IMR-90 (cell line): ENCODE measurements around the gene ADAMTS14. TPM values are rescaled to one million over a fixed set of nuclear protein-coding genes. Genes with fewer than 3 reads are reported as not detected.

ENCODE experiments used
- ATAC-seq: fragments of 200-7000 bp; cut with Tn5 transposase; 2 replicates; pipeline ENCODE4 v1.9.1; 2020; ENCODE audit warnings: low read depth, mild to moderate bottlenecking, moderate library complexity
- BruUV-seq: library from RNA; stranded (reverse); fragments of 400-500 nt; replicated peaks from 2 replicates; lab custom pipeline; 2021; lab: Mats Ljungman, UMichigan
- CTCF ChIA-PET: fragments of 300-600 bp; formaldehyde crosslinking; extraction: SDS; loops from one replicate; lab custom pipeline; 2021; ENCODE audit warnings: antibody characterized with exemption; lab: Yijun Ruan, JAX
- POLR2A ChIA-PET: fragments of 300-600 bp; sonication (Branson Sonifier 250); formaldehyde crosslinking; loops from one replicate; lab custom pipeline; 2022; ENCODE audit warnings: antibody characterized with exemption; ENCODE audit not compliant: unreplicated experiment; lab: Charles Lee
- DNase-seq: peaks from one replicate; pipeline ENCODE4 v3.0.0; 2013
- H2AFZ ChIP-seq: replicated peaks from 2 replicates; pipeline ENCODE3; 2013; ENCODE audit warnings: low read length, mild to moderate bottlenecking; ENCODE audit not compliant: poor library complexity
- H2AK5ac ChIP-seq: 2 replicates; pipeline ENCODE4 v1.6.1; 2013; ENCODE audit warnings: low read depth, low read length, inconsistent platforms
- H2AK9ac ChIP-seq: replicated peaks from 2 replicates; pipeline ENCODE3; 2013; ENCODE audit warnings: mild to moderate bottlenecking, low read depth, low read length, moderate library complexity; ENCODE audit not compliant: poor library complexity
- H2BK120ac ChIP-seq: 2 replicates; pipeline ENCODE4 v1.6.1; 2013; ENCODE audit warnings: low read depth, low read length, inconsistent platforms
- H2BK15ac ChIP-seq: 3 replicates; pipeline ENCODE4 v1.6.1; 2013; ENCODE audit warnings: low read depth, low read length, inconsistent platforms
- H2BK20ac ChIP-seq: 2 replicates; pipeline ENCODE4 v1.6.1; 2013; ENCODE audit warnings: low read depth, mild to moderate bottlenecking, inconsistent platforms, low read length, moderate library complexity
- H2BK5ac ChIP-seq: 2 replicates; pipeline ENCODE4 v1.6.1; 2013; ENCODE audit warnings: mild to moderate bottlenecking, low read depth, low read length, inconsistent platforms; ENCODE audit not compliant: poor library complexity, severe bottlenecking
- H3K14ac ChIP-seq: replicated peaks from 2 replicates; pipeline ENCODE4 v1.6.1; 2013; ENCODE audit warnings: low read depth, low read length, inconsistent platforms
- H3K18ac ChIP-seq: 2 replicates; pipeline ENCODE4 v1.6.1; 2013; ENCODE audit warnings: low read depth, low read length, control low read depth
- H3K23ac ChIP-seq: 2 replicates; pipeline ENCODE4 v1.6.1; 2013; ENCODE audit warnings: low read depth, low read length, inconsistent platforms
- H3K27ac ChIP-seq: 2 replicates; pipeline ENCODE4 v1.5.1; 2013; ENCODE audit warnings: mild to moderate bottlenecking, control low read depth, low read length; ENCODE audit not compliant: insufficient read depth
- H3K27me3 ChIP-seq: 2 replicates; pipeline ENCODE4 v1.6.1; 2013; ENCODE audit warnings: low read length; ENCODE audit not compliant: control insufficient read depth, insufficient read depth
- H3K36me3 ChIP-seq: 2 replicates; pipeline ENCODE4 v1.6.1; 2013; ENCODE audit warnings: low read length, mixed read lengths; ENCODE audit not compliant: control insufficient read depth, insufficient read depth
- H3K4ac ChIP-seq: 2 replicates; pipeline ENCODE4 v1.6.1; 2013; ENCODE audit warnings: low read depth, low read length, inconsistent platforms
- H3K4me1 ChIP-seq: 2 replicates; pipeline ENCODE4 v1.6.1; 2013; ENCODE audit warnings: low read length, mixed read lengths; ENCODE audit not compliant: control insufficient read depth, insufficient read depth
- H3K4me2 ChIP-seq: 2 replicates; pipeline ENCODE4 v1.6.1; 2013; ENCODE audit warnings: low read depth, mild to moderate bottlenecking, control low read depth, low read length, moderate library complexity
- H3K4me3 ChIP-seq: 2 replicates; pipeline ENCODE4 v1.5.1; 2013; ENCODE audit warnings: low read depth, mild to moderate bottlenecking, control low read depth, low read length, moderate library complexity; ENCODE audit not compliant: insufficient read depth
- H3K56ac ChIP-seq: 2 replicates; pipeline ENCODE4 v1.6.1; 2013; ENCODE audit warnings: low read length, inconsistent platforms; ENCODE audit not compliant: insufficient read depth; ENCODE audit errors: extremely low read depth
- H3K79me1 ChIP-seq, 2 experiments: 2 replicates each; pipeline ENCODE4 v1.6.1; 2013; ENCODE audit warnings: low read length in 2 of 2, inconsistent platforms in 1 of 2, low read depth in 1 of 2
- H3K9ac ChIP-seq: 2 replicates; pipeline ENCODE4 v1.6.1; 2013; ENCODE audit warnings: low read depth, low read length, control low read depth
- H3K9me1 ChIP-seq: 2 replicates; pipeline ENCODE4 v1.6.1; 2013; ENCODE audit warnings: low read length, inconsistent platforms; ENCODE audit not compliant: insufficient read depth
- H3K9me3 ChIP-seq: 2 replicates; pipeline ENCODE4 v1.6.1; 2013; ENCODE audit warnings: low read length; ENCODE audit not compliant: control insufficient read depth, insufficient read depth
- H4K20me1 ChIP-seq: 2 replicates; pipeline ENCODE4 v1.6.1; 2013; ENCODE audit warnings: low read length, inconsistent platforms; ENCODE audit not compliant: insufficient read depth
- H4K5ac ChIP-seq: 2 replicates; pipeline ENCODE4 v1.6.1; 2013; ENCODE audit warnings: mild to moderate bottlenecking, low read depth, low read length, control low read depth
- H4K8ac ChIP-seq, 2 experiments: 2 replicates each; pipeline ENCODE4 v1.6.1; 2013; ENCODE audit warnings: low read depth in 2 of 2, low read length in 2 of 2, control low read depth in 1 of 2, inconsistent platforms in 1 of 2
- H4K91ac ChIP-seq: 2 replicates; pipeline ENCODE4 v1.6.1; 2013; ENCODE audit warnings: low read depth, low read length, inconsistent platforms; ENCODE audit not compliant: insufficient read depth
- BHLHE40 ChIP-seq: fragments of 150-350 bp; IDR thresholded peaks from 2 replicates; pipeline ENCODE4 v1.6.1; 2016; ENCODE audit warnings: mild to moderate bottlenecking, low read depth, low read length
- CEBPB ChIP-seq: IDR thresholded peaks from 2 replicates; pipeline ENCODE4 v1.6.1; 2012; ENCODE audit warnings: low read depth, low read length, improper control_type of control experiment
- CHD1 ChIP-seq: IDR thresholded peaks from 2 replicates; pipeline ENCODE4 v1.6.1; 2012; ENCODE audit warnings: low read depth, low read length, improper control_type of control experiment
- FOS ChIP-seq: fragments of 150-350 bp; IDR thresholded peaks from 2 replicates; pipeline ENCODE4 v1.6.1; 2016; ENCODE audit warnings: low read depth, low read length
- MAZ ChIP-seq: IDR thresholded peaks from 2 replicates; pipeline ENCODE4 v1.6.1; 2012; ENCODE audit warnings: low read depth, mild to moderate bottlenecking, low read length, improper control_type of control experiment, moderate library complexity, borderline replicate concordance
- MXI1 ChIP-seq: IDR thresholded peaks from 2 replicates; pipeline ENCODE4 v1.6.1; 2012; ENCODE audit warnings: low read depth, mild to moderate bottlenecking, low read length, moderate library complexity, borderline replicate concordance
- POLR2A ChIP-seq: IDR thresholded peaks from 2 replicates; pipeline ENCODE4 v1.6.1; 2012; ENCODE audit warnings: mild to moderate bottlenecking, low read depth, low read length
- RAD21 ChIP-seq: IDR thresholded peaks from 2 replicates; pipeline ENCODE4 v1.6.1; 2012; ENCODE audit warnings: low read length, improper control_type of control experiment
- RCOR1 ChIP-seq: IDR thresholded peaks from 2 replicates; pipeline ENCODE4 v1.6.1; 2012; ENCODE audit warnings: mild to moderate bottlenecking, low read length, improper control_type of control experiment; ENCODE audit not compliant: insufficient replicate concordance
- RFX5 ChIP-seq: IDR thresholded peaks from 2 replicates; pipeline ENCODE4 v1.8.0; 2012; ENCODE audit warnings: low read depth, mild to moderate bottlenecking, low read length, moderate library complexity
- WGBS, 2 experiments: methylation state at CpG; one replicate each; pipeline versions ENCODE4 v1.1.5 to v1.1.7; 2013; ENCODE audit warnings: missing lambda C conversion rate in 2 of 2; ENCODE audit not compliant: insufficient read length in 1 of 2; ENCODE audit errors: extremely low coverage in 2 of 2; 5-methylcytosine and 5-hydroxymethylcytosine counted together
- dilution Hi-C: fragments of 300-500 bp; cut with HindIII; formaldehyde crosslinking; loops from one replicate; pipeline ENCODE4 v1.14.3; 2018; ENCODE audit warnings: low sequenced_read_pairs; ENCODE audit not compliant: unreplicated experiment
- in situ Hi-C: fragments of 300-500 bp; cut with MboI; formaldehyde crosslinking; loops from 3 replicates; pipeline ENCODE4 v1.14.3; 2019; ENCODE audit warnings: low sequenced_read_pairs, inconsistent platforms, mixed read lengths
- intact Hi-C: fragments of 100-400 bp; cut with micrococcal nuclease; formaldehyde crosslinking; loops from 2 replicates; pipeline ENCODE4 v1.10.0; 2022
- polyA plus RNA-seq, 3 experiments: library from polyadenylated mRNA; depleted of rRNA; stranded (reverse); fragments of >200 nt; gene quantifications; 2 replicates each; pipeline ENCODE4 v1.2.3, GENCODE V29; 2012; ENCODE audit warnings: low replicate concordance in 1 of 3
- total RNA-seq: library from RNA; depleted of rRNA; stranded (reverse); fragments of >200 nt; gene quantifications from 2 replicates; pipeline ENCODE4 v1.2.3, GENCODE V29; 2012
- TF ChIP-seq, protein P1 (sequence below): fragments of 150-350 bp; IDR thresholded peaks from 2 replicates; pipeline ENCODE4 v1.6.1; 2017; ENCODE audit warnings: mild to moderate bottlenecking, antibody characterized with exemption, low read length, low read depth
- TF ChIP-seq, protein P2 (sequence below): fragments of 150-350 bp; IDR thresholded peaks from 2 replicates; pipeline ENCODE4 v1.6.1; 2016; ENCODE audit warnings: low read depth, mild to moderate bottlenecking, low read length, moderate library complexity, borderline replicate concordance
- TF ChIP-seq, protein P3 (sequence below): conservative IDR thresholded peaks from 2 replicates; pipeline ENCODE4 v1.5.1; 2012; ENCODE audit warnings: mild to moderate bottlenecking, low read depth, low read length, improper control_type of control experiment

ADAMTS14 gene
- total and polyA plus RNA-seq, 2 of the 4 experiments (the other 2 are of a cell fraction), result under 0.01 to 0.31 TPM

DNA sequence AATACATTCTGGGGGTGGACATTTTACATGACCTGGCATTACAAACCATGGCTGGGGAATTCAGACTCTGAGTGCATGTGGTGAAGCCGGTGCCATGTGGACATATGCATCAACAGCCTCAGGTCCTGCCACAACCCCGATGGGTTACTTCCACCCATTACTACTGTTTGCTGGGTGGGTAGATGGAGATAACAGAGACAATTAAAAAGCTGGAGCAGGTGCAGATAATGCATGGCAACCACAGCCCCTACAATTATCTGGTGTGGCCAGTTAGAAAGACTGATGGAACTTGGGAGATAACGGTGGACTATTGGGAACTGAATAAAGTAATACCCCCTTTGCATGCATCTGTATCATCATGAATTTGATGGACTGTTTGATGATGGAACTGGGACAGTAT is 21.6 kb upstream of the ADAMTS14 start:
- no CpG with 5 or more reads among the region's 3 CpGs for WGBS, 2 experiments
- POLR2A ChIA-PET, result no interaction called here
- H2AFZ ChIP-seq, result no peak overlapping the region
- H3K4me3 ChIP-seq, result no peak overlapping the region
- no peaks in the 10 kb centered on the region for H3K79me1 ChIP-seq
- H4K5ac ChIP-seq, result no peak overlapping the region
- no peak overlapping the region for H3K27ac ChIP-seq
- H3K14ac ChIP-seq, result no peak overlapping the region
- H2AK9ac ChIP-seq, result no peak overlapping the region
- H2BK20ac ChIP-seq, result no peak overlapping the region
- DNase-seq (no peak), ATAC-seq (no peak)
- peaks cover 2% of the 10 kb centered on the region; the same call in 1 of the 2 replicates for H3K27me3 ChIP-seq
- H3K9me1 ChIP-seq, result peaks cover 3% of the 10 kb centered on the region; the same call in 1 of the 2 replicates
- H3K4ac ChIP-seq, result no peak overlapping the region
- H3K18ac ChIP-seq, result no peak overlapping the region
- no peak overlapping the region for H4K8ac ChIP-seq
- H3K4me1 ChIP-seq, result peaks cover 7% of the 10 kb centered on the region
- peaks cover 7% of the 10 kb centered on the region for H3K9me3 ChIP-seq
- BruUV-seq, result no TSS peak
- H3K36me3 ChIP-seq, result no peaks in the 10 kb centered on the region
- H3K9ac ChIP-seq, result no peak overlapping the region
- no peak overlapping the region for H2BK15ac ChIP-seq
- H3K23ac ChIP-seq, result no peak overlapping the region
- CTCF ChIA-PET, result no interaction called here
- H3K4me2 ChIP-seq, result no peak overlapping the region
- intact Hi-C loops (no loop called here), dilution Hi-C loops (no loop called here), in situ Hi-C loops (no loop called here)
- no peak overlapping the region for H3K56ac ChIP-seq
- H2AK5ac ChIP-seq, result no peak overlapping the region
- TF ChIP-seq, protein P1, sequence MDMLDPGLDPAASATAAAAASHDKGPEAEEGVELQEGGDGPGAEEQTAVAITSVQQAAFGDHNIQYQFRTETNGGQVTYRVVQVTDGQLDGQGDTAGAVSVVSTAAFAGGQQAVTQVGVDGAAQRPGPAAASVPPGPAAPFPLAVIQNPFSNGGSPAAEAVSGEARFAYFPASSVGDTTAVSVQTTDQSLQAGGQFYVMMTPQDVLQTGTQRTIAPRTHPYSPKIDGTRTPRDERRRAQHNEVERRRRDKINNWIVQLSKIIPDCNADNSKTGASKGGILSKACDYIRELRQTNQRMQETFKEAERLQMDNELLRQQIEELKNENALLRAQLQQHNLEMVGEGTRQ, result no peak
- TF ChIP-seq RCOR1, result no peak
- no peak for TF ChIP-seq POLR2A
- TF ChIP-seq CEBPB, result no peak
- no peak for TF ChIP-seq CHD1
- TF ChIP-seq FOS, result no peak
- TF ChIP-seq, protein P2, sequence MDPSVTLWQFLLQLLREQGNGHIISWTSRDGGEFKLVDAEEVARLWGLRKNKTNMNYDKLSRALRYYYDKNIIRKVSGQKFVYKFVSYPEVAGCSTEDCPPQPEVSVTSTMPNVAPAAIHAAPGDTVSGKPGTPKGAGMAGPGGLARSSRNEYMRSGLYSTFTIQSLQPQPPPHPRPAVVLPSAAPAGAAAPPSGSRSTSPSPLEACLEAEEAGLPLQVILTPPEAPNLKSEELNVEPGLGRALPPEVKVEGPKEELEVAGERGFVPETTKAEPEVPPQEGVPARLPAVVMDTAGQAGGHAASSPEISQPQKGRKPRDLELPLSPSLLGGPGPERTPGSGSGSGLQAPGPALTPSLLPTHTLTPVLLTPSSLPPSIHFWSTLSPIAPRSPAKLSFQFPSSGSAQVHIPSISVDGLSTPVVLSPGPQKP, result no peak
- no peak for TF ChIP-seq RAD21
- no peak for TF ChIP-seq RFX5
- TF ChIP-seq, protein P3, sequence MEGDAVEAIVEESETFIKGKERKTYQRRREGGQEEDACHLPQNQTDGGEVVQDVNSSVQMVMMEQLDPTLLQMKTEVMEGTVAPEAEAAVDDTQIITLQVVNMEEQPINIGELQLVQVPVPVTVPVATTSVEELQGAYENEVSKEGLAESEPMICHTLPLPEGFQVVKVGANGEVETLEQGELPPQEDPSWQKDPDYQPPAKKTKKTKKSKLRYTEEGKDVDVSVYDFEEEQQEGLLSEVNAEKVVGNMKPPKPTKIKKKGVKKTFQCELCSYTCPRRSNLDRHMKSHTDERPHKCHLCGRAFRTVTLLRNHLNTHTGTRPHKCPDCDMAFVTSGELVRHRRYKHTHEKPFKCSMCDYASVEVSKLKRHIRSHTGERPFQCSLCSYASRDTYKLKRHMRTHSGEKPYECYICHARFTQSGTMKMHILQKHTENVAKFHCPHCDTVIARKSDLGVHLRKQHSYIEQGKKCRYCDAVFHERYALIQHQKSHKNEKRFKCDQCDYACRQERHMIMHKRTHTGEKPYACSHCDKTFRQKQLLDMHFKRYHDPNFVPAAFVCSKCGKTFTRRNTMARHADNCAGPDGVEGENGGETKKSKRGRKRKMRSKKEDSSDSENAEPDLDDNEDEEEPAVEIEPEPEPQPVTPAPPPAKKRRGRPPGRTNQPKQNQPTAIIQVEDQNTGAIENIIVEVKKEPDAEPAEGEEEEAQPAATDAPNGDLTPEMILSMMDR, result no peak
- TF ChIP-seq MXI1, result no peak
- no peak for TF ChIP-seq MAZ
- TF ChIP-seq BHLHE40, result no peak
- no peak overlapping the region for H2BK120ac ChIP-seq
- no peak overlapping the region for H2BK5ac ChIP-seq
- no peaks in the 10 kb centered on the region for H4K20me1 ChIP-seq
- no peak overlapping the region for H4K91ac ChIP-seq
